IPS-11a (cell line): ENCODE results near the gene C1orf159.

ENCODE experiments used
- H3K4me3 ChIP-seq: one replicate; pipeline ENCODE4 v1.5.1; 2013; ENCODE audit warnings: low read depth, low read length, control low read depth

The C1orf159 gene

GRCh38 chr1:1040004-1040991 lies 75.6 kb downstream of the C1orf159 start:
- H3K4me3 ChIP-seq: no peak overlapping the region

GRCh38 chr1:1039145-1039910 lies 76.6 kb downstream of the C1orf159 start:
- no peak overlapping the region for H3K4me3 ChIP-seq

GRCh38 chr1:1038694-1039093 lies 77.2 kb downstream of the C1orf159 start:
- H3K4me3 ChIP-seq: no peak overlapping the region

GRCh38 chr1:1037366-1038327 lies 78.2 kb downstream of the C1orf159 start:
- no peak overlapping the region for H3K4me3 ChIP-seq

DNA sequence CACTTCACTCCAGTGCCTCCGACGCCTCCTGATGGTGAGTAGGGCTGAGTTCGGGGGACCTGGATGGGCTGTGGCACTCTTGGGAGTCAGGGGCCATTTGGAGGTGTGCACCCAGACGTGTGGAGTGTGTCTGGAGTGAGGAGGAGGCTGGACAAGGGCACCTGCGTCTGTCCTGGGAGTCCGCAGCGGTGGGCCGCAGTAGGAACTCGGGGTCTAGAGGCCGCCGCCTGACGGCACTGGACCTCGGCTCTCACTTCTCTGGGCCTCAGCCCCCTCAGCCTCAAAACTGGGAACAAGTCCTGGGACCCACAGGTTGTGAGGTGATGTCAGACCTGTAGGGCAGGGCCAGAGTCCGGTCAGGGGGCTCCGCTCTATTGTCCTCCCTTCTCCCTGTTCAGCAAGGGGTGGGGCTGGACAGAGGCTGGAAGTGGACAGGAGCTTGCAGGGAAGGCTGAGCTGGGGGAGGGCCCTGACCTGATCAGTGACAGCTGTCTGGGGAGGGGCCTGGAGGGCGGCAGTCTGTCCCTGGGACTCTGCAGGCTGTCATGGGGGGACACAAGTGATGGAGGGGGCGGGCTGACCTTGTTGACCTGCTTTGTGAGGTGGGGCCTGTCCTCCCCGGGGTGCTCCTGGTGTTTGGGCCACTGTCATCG lies 80.5 kb downstream of the C1orf159 start:
- no peak overlapping the region for H3K4me3 ChIP-seq

GRCh38 chr1:1034439-1034781 lies 81.5 kb downstream of the C1orf159 start:
- H3K4me3 ChIP-seq: no peak overlapping the region

GRCh38 chr1:1033731-1034438 lies 82.0 kb downstream of the C1orf159 start:
- H3K4me3 ChIP-seq: peak overlapping the region; percentile 8

DNA sequence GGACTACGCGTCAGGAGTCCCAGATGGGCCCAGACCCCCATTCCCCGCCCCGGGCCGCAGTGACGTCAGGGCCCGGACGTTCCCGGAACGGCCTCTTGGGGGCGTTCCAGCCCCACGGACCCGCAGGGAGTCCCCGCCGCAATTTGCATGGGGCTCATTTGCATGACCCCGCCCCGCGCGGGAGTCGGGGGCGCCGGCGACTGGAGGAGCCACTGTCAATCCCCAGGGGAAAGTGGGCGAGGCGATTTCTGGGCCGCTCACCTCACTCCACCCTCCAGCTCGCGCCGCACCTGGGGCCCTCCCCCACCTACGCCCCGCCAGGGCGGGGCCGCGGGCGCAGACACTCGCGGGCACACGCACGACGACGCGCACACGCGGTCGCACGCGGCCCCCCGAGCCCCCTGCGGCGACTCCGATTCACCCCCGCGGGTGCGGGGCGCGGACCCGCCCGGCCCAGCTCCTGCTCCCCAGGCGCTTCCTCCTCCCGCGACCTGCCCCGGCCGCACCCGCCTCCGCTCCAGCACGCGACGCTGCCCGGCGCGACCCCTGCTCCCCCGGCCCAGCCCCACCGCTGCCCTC lies 82.8 kb downstream of the C1orf159 start:
- H3K4me3 ChIP-seq: peak overlapping the region; percentile 27

- H3K4me3 ChIP-seq: no peak overlapping the region
Measured at GRCh38 chr1:1032424-1032823, 83.5 kb downstream of the C1orf159 start.
